ENCODE measurements around the gene RABEP2.

DNA sequence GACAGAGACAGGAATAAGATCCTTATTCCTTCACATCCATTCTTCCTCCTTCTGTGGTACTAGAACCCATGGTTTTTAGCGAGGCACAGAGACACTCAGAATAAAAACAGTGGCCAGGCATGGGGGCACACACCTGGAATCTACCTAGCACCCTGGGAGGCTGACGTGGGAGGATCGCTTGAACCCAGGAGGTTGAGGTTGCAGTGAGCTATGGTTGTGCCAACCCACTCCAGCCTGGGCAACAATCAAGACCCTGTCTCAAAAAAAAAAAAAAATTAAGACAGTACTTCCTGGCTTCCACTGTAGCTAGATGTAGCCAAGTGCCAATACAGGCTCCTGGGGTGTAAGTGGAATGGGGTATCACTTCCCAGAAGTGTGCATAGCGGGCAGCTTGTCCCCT, 42.1 kb upstream of the RABEP2 start:
- TF ChIP-seq ISL1 (CRISPR knock-in tag; IDR thresholded peaks at IDR 0.05) (no peak), ARNTL (CRISPR knock-in tag; IDR thresholded peaks at IDR 0.05; ENCODE audit: borderline replicate concordance, low read depth) (no peak), BACH2 (CRISPR knock-in tag; IDR thresholded peaks at IDR 0.05; ENCODE audit: borderline replicate concordance) (no peak), ZFP3 (CRISPR knock-in tag; IDR thresholded peaks at IDR 0.05) (no peak)
- TF ChIP-seq, protein P1, sequence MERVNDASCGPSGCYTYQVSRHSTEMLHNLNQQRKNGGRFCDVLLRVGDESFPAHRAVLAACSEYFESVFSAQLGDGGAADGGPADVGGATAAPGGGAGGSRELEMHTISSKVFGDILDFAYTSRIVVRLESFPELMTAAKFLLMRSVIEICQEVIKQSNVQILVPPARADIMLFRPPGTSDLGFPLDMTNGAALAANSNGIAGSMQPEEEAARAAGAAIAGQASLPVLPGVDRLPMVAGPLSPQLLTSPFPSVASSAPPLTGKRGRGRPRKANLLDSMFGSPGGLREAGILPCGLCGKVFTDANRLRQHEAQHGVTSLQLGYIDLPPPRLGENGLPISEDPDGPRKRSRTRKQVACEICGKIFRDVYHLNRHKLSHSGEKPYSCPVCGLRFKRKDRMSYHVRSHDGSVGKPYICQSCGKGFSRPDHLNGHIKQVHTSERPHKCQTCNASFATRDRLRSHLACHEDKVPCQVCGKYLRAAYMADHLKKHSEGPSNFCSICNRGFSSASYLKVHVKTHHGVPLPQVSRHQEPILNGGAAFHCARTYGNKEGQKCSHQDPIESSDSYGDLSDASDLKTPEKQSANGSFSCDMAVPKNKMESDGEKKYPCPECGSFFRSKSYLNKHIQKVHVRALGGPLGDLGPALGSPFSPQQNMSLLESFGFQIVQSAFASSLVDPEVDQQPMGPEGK (CRISPR knock-in tag; IDR thresholded peaks at IDR 0.05; ENCODE audit: borderline replicate concordance): no peak
